NCI-H69 (cell line): ENCODE measurements around the gene DCX.

Source experiments
- DNase-seq: peaks from one replicate; lab custom pipeline; 2025; lab: John Stamatoyannopoulos, UW

DCX gene

GRCh38 chrX:111411983-111412382 lies at the start of gene DCX:
DCX (minus strand) TSS chrX:111412192; CDS start chrX:111410398, 1,794 bp downstream.
- DNase-seq: peak; percentile 89

- DNase-seq: peak; percentile 13
These were observed 48.6 kb upstream of the DCX start for GRCh38 chrX:111460607-111461006.

GRCh38 chrX:111447298-111447697 lies 35.3 kb upstream of the DCX start:
- peak; percentile 86 for DNase-seq

GRCh38 chrX:111445485-111445884 lies 33.5 kb upstream of the DCX start:
- DNase-seq: peak; percentile 84

GRCh38 chrX:111444881-111445280 lies 32.9 kb upstream of the DCX start:
- peak; percentile 23 for DNase-seq

DNA sequence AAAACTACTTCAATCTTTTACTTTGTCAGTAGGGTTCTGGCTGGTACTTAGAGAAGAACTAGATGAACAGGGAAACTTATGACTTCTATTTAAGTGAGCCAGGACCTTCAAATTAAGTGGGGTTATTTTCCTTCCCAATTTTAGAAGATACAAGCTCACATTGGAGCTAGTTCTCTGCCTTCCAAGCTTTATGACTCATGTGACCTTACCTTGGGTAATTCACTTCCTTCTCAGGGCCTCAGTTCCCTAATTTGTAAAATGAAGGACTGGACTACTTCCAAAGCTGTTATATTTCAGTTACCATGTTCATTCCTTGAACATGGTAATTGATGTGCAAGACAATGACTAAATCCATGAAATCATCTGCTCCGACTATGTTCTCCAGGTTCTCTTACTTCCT lies 32.0 kb upstream of the DCX start:
- DNase-seq: no peak

GRCh38 chrX:111442791-111443190 lies 30.8 kb upstream of the DCX start:
- no peak for DNase-seq

GRCh38 chrX:111435469-111435868 lies 23.5 kb upstream of the DCX start:
- no peak for DNase-seq

DNA sequence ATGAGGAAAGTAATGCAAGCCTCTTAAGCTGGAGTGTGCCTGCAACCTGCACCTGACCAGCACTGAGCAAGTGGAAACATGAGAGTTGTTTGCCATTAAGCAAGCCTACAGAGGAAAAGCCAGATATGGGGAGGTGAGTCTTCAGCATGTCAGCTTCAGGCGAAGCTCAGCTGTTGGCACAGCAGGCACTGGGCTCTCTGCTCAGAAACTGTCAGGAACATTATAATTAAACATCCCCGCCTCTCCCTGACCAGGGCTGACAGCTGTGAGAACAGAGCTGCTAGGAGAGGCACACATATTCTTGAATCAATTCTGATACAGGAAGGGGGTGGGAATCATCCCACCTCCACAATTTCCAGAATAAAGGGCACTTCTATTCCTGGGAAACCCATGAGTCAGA lies 19.0 kb upstream of the DCX start:
- peak; percentile 96 for DNase-seq

GRCh38 chrX:111411557-111411956 lies 435 bp downstream of the DCX start:
- no peak for DNase-seq

GRCh38 chrX:111410590-111411078 lies 1.4 kb downstream of the DCX start:
- DNase-seq: peak; percentile 84

DNA sequence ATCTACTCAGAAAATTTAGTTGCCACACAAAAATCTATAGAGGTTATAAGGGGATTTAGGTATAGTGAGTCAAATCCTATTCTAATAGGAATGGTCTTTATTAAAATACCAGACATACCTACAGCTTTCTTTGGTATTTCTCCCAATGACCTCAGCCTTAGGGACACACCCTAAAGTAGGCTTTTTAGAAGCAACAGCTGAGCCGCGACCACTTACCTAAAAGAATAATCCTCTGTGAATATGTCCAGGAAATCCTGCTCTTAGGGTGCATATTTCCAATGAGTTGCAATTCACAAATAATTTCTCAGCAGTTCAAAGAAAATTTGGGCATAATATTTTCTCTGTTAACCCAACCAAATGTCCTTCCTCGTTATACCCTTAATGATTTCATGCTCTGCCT lies 2.7 kb downstream of the DCX start:
- DNase-seq: peak; percentile 35

DNA sequence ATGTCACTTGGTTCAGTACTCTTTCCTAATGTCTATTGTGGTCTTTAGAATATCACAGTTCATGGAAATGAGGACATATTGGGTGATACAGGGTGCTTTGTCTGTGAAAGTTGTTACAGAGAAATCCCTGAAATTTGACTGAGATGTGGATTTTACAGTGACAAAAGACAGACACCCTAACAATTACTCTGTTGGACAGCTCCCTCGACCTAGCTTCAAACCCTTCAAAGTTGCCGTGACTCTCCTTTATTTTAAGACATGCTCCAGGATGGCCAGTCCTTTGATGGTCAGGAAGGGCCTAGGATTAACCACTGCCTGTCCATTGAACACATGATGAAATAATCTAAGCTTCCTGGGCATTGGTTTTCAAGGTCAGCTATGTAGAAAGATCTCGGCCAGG lies 4.0 kb downstream of the DCX start:
- no peak for DNase-seq

GRCh38 chrX:111402344-111402743 lies 9.6 kb downstream of the DCX start:
- peak; percentile 76 for DNase-seq

- no peak for DNase-seq
These were observed 16.8 kb downstream of the DCX start for GRCh38 chrX:111395149-111395548.

DNA sequence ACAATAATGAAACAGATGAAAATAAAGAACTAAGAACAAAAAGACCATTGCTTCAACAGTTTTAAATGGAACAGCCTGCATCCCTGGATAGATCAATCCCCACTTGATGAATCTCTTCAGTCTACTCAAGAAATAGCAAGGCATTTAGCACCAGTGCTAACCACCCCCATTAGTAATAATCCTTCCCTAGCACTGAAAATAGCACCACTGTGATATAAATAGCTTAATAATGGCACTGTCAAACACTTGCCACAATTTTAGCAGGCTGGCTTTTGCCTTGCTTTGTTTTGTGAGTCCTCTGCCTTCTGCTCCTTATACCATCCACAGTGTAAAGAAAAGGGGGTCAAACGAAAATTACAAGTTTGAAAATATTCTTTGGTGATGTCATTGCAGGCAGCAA lies 17.4 kb downstream of the DCX start:
- no peak for DNase-seq

- peak; percentile 95 for DNase-seq
These were observed 24.4 kb downstream of the DCX start for GRCh38 chrX:111387470-111388070.

GRCh38 chrX:111386615-111387233 lies 25.3 kb downstream of the DCX start:
- DNase-seq: peak; percentile 32

- no peak for DNase-seq
These were observed 25.9 kb downstream of the DCX start for GRCh38 chrX:111386077-111386476.

- DNase-seq: no peak
These were observed 29.7 kb downstream of the DCX start for GRCh38 chrX:111382277-111382676.

GRCh38 chrX:111376897-111377578 lies 35.0 kb downstream of the DCX start:
- DNase-seq: peak; percentile 92

- DNase-seq: no peak
These were observed 35.5 kb downstream of the DCX start for GRCh38 chrX:111376486-111376885.

DNA sequence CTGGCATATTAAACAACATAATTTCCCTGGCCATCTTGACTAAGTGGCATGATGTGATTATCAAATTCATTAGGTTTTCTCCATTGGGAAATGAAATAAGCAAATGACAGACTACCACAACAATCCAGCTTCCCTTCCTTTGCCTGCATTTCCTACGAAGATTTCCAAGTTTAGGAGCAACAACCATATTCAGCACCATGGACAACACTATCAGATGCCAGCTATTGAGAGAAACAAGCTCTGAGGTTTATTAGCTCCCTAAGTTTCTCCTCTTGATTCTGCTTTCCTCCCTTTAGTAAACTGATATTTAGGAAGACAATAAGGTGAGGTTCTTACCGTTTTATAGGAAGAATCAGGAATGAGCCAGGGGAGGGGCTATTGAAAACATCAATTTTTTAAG lies 36.2 kb downstream of the DCX start:
- no peak for DNase-seq
